NCI-H2196 (cell line): ENCODE measurements around the gene PCNX4.
A peak's percentile ranks its signal among the peaks of the same experiment; 100 is the strongest.
"Not testable (repeated sequence)": the region's sequence is repeated elsewhere in the genome, so short reads cannot be mapped to it uniquely, and the experiment has no call there.

ENCODE experiments used
- DNase-seq: peaks from one replicate; lab custom pipeline; 2025; ENCODE audit not compliant: unreplicated experiment; lab: John Stamatoyannopoulos, UW

PCNX4 gene

DNA sequence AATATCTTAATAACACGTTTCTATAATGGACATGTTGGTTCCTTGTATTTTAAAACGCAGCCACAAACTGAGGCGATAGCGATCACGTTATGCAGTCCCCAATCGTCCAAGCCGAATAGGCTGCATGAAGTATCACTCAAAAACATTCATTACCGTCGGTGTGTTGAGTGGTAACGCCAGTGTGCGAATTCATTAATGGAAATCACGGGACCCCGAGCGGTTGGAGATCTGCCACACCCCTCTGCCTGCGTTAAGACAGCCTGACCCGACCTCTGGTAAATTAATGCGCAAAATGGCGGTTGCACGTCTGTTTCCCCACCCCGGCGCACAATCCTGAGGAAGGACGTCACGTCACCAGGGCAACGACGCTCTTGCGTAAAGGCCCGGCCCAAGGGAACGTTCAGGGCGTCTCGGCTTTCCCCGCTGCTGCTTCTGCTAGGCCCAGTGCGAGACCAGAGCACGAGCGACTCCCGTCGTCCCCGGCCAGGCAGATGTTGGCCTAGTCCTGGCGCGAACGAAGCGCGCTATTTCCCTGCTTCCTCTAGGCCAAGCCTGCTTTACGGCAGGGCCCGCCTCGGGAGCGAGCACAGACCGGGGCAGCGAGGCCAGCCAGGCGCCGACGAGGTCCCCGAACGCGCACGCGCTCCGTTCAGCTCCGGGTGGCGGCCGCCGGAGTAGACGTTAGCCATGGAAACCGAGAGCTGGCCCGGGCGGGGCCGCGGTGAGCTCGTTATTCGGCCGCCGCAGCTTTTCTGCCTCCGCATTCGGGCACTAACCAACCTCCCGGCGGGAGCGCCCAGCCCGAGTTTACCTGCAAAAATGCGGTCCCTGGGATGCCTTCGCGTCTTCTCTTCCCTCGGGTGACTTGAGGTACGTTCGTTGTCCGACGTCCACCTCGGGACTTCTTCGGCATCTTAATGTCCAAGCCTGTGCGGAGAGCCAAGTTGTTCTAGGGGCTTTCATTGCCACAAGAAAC, at the start of gene PCNX4:
Gene PCNX4 (plus strand): TSS at position 374 of the 976 bp plus-strand sequence. CDS start 15,716 bp downstream, outside the sequence.
- peak; percentile 98 for DNase-seq

DNA sequence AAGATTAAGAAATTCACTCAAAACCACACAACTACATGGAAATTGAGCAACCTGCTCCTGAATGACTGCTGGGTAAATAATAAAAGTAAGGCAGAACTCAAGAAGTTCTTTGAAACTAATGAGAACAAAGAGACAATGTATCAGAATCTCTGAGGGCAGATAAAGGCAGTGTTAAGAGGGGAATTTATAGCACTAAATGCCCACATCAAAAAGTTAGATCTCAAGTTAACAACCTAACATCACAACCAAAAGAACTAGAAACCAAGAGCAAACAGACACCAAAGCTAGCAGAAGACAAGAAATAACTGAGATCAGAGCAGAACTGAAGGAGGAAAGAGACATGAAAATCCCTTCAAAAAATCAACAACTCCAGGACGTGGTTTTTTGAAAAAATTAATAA, 43.7 kb upstream of the PCNX4 start:
- DNase-seq = not testable (repeated sequence)

DNA sequence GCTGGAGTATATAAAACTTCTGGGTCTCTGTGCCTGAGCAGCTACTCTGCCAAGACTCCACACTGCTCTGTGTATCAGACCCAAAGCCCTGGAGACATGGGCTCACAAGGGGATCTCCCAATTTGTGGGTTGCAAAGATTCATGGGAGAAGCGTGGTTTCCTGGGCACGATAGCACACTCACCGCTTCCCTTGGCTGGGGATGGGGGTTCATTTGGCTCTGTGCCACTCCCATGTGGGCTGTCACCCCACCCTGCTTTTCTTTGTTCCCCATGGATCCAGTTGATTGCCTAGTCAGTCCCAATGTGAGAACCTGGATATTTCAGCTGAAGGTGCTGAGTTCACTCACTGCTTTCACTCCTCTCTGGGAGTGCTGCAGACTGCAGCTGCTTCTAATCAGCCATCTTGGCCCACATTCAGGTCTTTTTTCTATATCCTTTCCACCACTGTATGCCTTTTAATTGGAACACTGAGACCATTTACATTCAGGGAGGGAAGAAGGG, 40.0 kb upstream of the PCNX4 start:
- no peak for DNase-seq

DNA sequence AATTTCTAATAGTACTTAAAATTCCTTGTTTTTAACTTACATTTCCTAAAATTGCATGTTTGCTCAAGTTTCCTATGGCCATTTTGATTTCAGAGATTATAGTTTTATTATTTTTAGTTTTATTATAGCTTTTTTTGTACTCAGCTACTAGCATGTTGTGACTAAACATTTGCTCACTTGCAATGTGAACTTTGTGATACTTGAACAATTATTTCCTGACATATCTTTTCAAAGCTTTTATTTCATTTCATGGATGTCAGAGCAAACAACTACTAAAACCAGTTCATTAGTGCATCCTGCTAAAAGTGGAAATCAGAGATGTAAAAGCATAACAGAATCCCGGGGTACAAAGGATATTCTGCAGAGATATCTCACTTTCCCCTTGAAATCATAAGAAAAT, 33.6 kb upstream of the PCNX4 start:
- no peak for DNase-seq

DNA sequence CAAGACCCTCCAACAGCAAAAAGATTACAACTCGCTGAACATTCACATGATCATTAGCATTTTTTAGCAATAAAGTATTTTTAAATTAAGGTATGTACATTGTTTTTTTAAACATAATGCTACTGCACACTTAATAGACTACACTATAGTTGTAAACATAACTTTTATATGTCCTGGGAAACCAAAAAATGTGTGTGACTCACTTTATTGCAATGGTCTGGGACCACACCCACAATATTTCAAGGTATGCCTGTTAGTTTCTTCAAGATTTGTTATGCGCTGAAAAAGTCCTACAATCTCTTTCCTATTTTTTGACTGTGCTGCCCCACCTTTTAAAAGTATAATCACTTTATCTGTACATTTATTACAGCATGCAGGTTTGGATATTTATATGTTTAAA, 30.4 kb upstream of the PCNX4 start:
- no peak for DNase-seq

DNA sequence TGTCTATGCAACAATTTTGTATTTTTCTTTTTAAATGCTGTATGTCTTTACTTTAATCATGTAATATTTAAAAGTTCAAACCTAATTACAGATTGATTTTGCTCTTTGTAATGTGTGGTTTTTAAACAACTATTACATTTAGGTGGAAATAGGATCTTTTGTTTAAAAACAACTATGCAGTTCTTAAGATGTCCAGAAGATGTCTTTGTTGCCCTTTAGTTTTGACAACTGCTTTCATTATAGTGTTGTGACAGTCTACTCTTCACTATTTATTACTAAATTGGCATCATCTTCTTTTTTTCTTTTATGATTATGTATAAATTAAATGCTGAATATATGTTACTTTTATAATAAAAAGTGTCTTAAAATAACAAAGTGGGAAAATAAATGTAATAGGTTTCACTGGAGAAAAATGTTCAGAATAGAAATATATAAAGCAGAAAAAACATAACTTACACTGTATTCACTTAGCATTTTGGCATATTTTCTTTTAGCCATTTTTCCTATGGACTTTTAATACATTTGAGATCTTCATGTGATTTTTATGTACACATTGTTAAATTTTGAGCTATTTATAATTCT, 27.1 kb upstream of the PCNX4 start:
- peak; percentile 46 for DNase-seq

DNA sequence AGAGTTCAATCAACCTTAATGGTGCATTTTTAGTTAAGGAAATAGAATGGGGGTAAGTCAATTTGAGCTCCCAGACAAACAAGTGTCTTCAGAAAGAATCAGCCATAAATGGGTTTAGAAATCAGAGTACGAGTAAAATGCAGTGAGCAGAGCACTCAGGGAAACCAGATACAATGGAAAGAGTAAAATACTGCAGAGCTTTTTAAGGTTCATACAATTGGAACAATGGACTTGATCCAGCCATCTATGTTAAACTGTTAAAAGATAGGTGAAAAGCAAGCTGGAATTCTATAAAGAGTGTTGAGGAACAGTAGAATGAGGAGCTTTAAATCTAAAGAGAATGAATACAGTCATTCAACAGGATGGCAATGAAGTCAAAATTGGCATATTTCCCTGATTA, 23.8 kb upstream of the PCNX4 start:
- no peak for DNase-seq

DNA sequence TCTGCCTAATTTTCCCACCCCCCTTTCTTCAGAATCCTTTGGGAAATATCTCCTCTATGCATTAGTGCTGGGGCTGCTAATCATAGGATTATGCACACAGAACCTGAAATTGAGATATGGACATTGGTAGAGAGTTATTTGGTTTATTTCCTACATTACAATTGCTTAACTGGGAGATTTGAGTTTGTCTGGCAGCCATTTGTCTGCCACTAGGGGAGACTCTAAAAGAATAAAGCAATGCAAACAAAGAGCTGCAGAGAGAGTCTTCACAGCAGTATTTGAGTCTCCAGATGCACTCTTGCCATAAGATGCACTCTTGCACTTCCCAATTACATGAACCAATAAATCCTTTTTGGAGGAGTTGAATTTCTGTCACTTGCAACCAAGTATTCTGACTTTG, 12.0 kb upstream of the PCNX4 start:
- DNase-seq = no peak

DNA sequence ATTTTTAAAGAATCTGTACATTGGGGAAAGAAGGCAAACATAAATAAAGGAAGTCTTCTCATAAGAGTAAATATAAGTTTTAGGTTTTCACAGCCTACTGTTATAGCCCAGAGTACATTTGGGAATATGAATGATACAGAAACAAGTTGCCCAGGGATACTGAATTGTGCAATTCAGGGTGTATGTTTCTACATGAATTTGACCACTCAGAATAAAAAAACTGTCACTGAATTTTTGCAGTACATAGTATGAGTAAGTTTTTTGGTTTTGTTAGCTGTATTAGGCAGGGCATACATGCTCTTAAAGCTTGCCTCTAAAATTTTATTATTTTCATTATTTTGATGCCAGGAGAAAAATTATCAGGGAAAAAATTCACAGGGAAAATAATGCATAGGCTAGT, 6.6 kb upstream of the PCNX4 start:
- no peak for DNase-seq

DNA sequence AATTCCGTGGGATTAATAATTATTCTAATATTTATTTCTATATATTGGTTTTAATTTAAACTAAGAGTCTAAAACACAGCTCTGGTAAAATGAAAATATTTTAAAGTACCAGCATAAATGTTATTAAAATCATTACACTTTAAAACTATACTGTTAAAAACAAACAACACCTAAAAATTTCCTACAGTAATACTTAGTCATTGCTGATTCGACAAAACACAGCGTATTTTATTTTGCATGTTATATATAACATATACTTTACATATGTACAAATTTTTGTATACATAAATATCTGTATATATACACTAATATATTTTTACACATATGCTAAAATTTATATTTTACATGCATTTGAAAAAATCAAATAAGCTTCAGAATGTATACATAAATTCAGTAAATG, 6.0 kb upstream of the PCNX4 start:
- DNase-seq = no peak

DNA sequence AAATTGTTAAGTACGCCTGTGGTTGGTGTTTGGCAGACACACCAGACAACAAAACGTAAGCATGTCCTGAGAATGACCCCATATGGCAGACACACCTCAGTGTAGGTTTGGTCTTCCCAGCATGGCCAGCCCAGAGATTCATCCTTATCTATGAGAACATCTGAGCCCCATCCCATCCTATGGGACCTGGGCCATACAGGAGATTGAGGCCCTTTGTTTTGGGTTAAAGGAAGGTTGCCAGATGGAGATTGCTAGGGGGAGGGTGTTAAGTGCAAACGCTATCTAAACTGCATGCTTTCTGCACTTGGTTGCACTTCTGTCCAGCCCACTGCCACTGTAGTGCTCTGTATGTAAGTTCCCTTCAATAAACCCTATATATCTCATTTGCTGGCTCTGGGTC, 4.1 kb upstream of the PCNX4 start:
- DNase-seq = no peak

DNA sequence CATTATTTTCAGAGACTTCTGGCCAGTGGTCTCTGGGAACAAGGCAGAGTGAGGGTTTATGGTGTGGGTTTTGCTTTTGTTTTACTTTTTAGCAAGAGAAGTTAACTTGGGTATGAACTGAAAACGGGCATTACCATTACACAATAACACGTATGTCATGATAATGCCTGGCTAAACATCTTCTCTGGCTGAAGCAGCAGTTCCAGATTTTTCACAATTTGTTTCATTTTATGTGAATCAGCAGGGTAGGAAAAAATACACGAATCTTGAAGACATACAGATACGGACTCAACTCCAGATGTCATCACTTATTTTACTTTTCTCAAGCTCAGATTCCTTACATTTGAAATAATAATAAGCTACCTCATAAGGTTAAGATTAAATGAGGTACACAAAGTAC, 2.5 kb upstream of the PCNX4 start:
- no peak for DNase-seq

DNA sequence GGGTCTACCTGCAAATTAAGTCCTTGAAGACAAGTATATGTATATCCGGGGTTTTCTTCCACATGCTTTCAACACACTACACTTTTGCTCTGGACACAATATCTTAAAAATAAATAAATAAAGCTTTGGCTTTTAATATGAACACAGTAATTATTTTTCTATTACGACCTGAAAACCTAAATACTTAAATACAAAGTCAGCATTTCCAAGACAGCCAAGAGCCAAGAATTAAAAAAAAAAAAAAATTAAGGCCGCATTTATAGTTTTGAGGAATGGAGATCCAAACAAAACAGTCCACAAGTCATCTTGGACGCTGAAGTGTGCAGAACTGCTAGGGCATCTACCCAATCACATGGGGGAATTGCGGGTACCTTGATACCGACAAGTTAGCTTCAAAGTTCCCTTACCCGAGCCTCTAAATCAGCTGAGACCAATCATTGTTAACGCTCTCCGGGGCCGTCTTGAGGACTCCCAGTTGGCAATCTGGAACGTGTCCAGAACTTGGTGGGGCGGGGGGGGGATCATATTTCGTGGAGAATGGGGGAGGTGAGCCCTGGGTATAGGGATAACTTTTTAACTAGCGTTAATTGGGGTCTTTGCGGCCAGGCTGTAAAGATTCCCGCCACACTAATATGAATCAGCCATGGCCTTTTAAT, 731 bp upstream of the PCNX4 start:
- DNase-seq = peak; percentile 72

DNA sequence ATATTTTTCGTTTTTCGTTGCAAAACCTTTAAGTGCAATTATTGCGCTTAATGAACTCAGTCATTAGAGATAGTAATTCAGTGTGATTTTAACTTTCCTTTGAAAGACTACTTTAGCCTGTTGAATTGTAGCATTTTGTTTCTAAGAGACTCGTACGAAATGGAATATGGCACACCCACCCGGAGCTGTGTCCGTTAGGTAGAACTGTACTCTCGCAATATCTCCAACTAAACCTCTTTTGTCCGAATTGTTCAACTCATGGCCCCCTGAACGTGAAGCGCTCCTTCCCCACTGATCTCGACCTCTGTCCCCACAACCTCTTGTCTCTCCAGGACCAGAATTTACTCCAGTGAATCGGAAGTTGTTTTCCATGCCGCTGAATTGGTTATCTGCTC, 800 bp downstream of the PCNX4 start:
- DNase-seq = no peak

DNA sequence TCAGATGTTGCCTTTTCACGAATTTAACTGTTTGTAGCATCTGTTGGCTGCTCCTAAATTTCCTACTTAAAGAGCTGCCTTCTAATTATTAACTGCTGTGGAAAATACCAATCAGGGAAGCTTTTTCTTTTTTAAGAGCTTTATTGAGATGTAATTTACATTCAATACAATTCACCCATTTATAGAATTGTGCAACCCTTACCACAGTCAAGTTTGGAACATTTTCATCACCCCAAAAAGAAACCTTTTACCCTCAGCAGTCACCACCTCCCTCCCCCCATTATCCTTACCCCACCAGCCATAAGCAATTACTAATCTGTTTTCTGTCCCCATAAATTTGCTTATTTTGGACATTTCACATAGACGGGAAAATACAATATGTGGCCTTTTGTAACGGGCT, 1.4 kb downstream of the PCNX4 start:
- no peak for DNase-seq

DNA sequence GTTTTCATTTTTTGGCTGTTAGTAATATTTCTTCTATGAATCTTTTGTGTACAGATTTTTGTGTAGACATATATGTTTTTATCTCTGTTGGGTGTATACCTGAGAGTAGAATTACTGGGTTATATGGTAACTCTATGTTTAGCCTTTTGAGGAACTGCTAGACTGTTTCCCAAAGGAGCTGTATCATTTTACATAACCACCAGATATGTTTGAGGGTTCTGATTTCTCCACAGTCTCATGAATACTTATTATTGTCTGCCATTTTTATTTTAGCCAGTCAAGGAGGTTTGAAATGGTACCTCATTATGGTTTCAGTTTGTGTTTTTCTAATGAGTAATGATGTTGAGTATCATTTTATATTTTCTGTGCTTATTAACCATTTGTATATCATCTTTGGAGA, 1.9 kb downstream of the PCNX4 start:
- DNase-seq = no peak

DNA sequence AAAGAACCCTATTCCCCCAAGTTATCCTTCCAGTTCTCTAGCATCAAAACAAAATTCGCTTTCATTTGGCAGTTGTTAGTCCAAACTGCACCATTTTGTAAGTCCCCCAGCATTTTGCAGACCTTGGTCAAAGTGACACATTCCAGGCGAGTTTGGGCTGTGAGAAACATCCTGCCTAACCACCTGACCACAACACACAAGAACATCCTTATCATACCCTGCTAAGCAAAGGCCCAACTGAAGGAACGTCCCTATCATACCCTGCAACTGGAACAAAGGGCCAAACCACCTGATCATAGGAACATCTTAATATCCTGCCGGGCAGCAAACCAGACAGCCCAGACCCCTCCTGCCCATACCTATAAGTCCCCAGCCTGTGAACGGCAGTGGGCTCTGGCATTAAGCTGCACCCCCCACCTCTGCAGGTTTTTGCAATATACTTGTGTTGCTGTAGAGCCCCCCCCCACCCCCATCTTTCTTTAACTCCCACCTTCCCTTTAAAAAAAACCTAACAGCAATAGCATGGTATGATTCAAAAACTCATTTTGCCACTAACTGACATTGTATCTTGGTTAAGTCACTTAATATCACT, 2.7 kb downstream of the PCNX4 start:
- no peak for DNase-seq

DNA sequence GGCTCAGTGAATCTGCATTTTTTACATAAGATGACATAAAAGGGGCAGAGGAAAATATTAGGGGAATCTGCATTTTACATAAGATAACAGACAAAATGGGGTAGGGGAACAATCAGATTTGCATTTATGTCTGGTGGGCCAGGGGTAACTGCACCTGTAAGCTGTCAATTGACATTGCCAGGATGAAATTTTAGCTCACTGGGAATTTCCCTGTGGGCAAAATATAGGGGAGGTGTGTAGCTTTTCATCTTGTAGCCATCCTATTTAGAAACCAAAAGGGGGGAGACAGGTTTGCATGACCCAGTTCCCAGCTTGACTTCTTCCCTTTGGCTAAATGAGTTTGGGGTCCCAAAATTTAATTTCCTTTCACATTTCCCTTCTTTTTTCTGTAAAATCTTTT, 3.5 kb downstream of the PCNX4 start:
- no peak for DNase-seq

DNA sequence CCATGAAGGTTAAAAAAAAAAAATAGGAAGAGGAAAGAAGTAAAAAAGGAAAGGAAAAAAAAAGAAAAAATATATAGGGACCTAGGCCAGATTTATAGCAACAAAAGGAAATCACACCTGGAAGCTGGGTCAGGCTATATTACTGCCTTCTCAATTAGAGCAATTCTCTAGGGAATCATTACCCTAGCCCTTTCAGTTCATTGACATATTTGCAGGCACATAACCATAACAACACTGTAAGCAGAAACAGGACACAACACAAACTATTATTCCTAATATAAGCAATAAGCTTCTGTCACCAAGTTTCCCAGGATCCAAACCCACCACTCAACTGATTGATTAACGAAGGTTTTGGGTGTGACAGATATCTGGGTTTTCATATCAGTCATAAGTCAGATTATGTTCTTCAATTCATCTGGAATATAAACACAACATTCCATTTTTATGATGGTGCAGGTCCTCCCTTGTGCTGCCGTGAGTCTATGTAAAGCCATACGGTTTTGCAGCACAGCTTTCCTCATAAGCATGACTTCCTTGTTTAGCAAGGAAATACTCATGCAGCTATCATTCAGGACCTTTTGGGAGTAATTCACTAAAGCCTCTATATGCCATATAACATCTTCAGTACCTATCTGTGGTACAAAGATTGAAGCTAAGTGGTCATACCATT, 4.2 kb downstream of the PCNX4 start:
- no peak for DNase-seq

DNA sequence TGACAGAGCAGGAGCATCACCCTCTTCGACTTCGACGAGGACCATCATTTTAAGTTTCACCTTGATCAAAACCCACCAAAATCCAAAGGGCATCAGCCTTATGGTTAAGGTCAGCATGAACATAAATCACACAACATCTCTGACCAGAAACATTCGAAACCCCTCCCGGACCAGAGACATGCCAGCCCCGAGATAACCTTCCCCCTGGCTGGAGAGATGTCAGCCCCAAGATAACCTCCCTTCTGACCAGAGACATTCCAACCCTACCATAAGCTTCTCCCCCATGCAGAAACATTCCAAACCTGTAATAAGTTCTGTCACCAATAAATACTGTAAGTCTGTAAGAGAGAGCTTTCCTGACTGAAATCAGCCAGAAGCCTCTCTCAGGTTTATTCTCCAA, 6.3 kb downstream of the PCNX4 start:
- DNase-seq = no peak

DNA sequence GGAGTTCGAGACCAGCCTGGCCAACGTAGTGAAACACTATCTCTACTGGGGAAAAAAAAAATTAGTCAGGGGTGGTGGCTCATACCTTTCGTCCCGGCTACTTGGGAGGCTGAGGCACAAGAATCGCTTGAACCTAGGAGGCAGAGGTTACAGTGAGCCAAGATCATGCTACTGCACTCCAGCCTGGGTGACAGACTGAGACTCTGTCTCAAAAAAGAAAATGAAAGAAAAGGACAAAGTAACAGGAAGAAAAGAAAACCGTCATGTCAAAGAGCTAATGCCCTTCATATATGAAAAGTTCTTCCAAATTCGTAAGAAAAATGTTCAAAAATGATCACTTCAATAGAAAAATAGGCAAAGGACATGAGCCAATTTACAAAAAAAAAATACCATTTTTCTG, 8.1 kb downstream of the PCNX4 start:
- DNase-seq = not testable (repeated sequence)
